IgD-negative memory B cell (primary cell): ENCODE data around the gene MOXD1. TPM values are rescaled to one million over a fixed set of nuclear protein-coding genes. Genes with fewer than 3 reads are reported as not detected.
"Not testable (repeated sequence)": the region's sequence is repeated elsewhere in the genome, so short reads cannot be mapped to it uniquely, and the experiment has no call there.

Experiments used
- H3K27ac Mint-ChIP-seq, 3 donors: one replicate each; pipeline ENCODE4 v1.8.0; 2020 to 2022; ENCODE audit warnings: mild to moderate bottlenecking in 3 of 3, mixed read lengths in 3 of 3, moderate library complexity in 1 of 3
- H3K27me3 Mint-ChIP-seq: one replicate; pipeline ENCODE4 v1.8.0; 2021; ENCODE audit warnings: mixed read lengths
- H3K36me3 Mint-ChIP-seq: one replicate; pipeline ENCODE4 v1.8.0; 2020; ENCODE audit warnings: mild to moderate bottlenecking, mixed read lengths
- H3K4me1 Mint-ChIP-seq, 3 donors: one replicate each; pipeline ENCODE4 v1.8.0; 2020 to 2022; ENCODE audit warnings: mixed read lengths in 3 of 3, mild to moderate bottlenecking in 1 of 3
- H3K4me3 Mint-ChIP-seq, 4 donors: one replicate each; pipeline ENCODE4 v1.8.0; 2020 to 2022; ENCODE audit warnings: mild to moderate bottlenecking in 4 of 4, mixed read lengths in 4 of 4, moderate library complexity in 3 of 4
- H3K9me3 Mint-ChIP-seq, 3 donors: one replicate each; pipeline ENCODE4 v1.8.0; 2020 to 2021; ENCODE audit warnings: mixed read lengths in 3 of 3, mild to moderate bottlenecking in 1 of 3
- polyA plus RNA-seq: library from polyadenylated mRNA; unstranded; fragments of 300-500 nt; fragmentation: Illumina TruSeq; gene quantifications from one replicate; pipeline ENCODE4 v1.2.3, GENCODE V29; 2021

Gene MOXD1
- polyA plus RNA-seq, 1 donor from 2014 or later, result 9.0 TPM

DNA sequence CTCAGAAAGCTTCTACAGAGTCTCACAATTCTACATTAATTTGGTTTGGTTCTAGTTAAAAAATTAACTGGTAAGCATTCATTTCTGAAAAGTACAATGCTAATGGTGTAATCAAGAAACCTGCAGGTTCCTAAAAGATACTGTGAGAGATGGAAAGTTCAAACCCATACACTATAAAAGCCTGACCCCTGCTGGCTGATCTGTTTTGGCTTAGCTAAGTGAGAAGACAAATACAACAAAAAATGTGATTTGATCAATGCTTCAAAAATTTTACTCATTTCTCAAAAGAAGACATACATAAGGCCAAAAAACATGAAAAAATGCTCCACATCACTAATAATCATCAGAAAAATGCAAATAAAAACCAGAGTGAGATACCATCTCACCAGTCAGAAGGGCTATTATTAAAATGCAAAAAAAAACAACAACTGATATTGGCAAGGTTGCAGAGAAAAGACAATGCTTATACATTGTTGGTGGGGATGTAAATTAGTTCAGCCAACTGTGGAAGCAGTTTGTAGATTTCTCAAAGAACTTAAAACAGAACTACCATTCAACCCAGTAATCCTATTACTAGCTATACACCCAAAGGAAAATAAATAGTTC lies 102.8 kb downstream of the MOXD1 start:
- Mint-ChIP-seq H3K4me3 (no peak overlapping the region), H3K4me1 (peaks cover 0 to 3% (median 0%) of the 10 kb centered on the region in 3 donors), H3K27me3 (no peaks in the 10 kb centered on the region), H3K36me3 (peaks cover 2% of the 10 kb centered on the region), H3K27ac (no peak overlapping the region), H3K9me3 (peaks cover 0 to 3% (median 0%) of the 10 kb centered on the region in 3 donors)

DNA sequence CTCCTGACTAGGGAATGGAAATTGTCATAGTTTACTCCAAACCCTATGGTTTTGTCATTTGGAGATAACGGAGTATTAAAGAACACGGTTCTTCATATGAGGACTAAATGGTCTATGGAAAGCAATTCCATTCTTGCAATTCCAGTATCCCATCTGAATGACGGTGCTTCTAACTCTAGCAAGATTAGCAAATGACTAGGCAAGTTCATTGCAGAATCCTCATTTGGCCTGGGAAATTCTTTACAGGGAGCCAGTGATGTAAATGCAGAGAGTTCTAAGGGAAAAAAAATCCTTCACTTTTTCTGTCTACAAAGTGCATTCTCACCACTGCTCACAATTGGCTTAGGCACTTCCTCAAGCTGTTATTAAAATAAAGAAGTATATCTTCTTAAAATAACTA lies 111.5 kb downstream of the MOXD1 start:
- Mint-ChIP-seq H3K27me3 (peaks cover 3% of the 10 kb centered on the region), H3K36me3 (no peaks in the 10 kb centered on the region), H3K9me3 (no peaks in the 10 kb centered on the region), H3K27ac (peak overlapping the region in 1 of 3 donors; percentile 88), H3K4me1 (peaks cover 4 to 11% (median 5%) of the 10 kb centered on the region in 3 donors), H3K4me3 (no peak overlapping the region)

DNA sequence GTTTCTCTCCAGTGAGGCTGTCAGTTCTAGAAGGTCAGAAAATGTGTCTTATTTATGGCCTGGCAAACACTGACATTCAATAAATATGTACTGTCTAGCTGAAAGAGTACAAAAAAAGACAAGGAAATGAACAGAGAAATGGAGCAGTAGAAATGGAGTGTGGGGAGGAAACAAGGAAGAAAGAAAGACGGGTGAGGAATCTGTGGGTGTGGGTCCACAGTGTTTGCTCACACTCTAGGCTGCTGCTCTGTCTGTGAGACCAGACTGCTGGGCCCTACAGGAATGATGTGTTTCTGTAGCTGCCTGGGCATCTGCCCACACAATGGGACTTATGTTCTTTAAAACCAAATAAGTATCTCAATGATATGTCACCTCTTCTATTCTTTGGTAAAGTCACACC lies 114.2 kb downstream of the MOXD1 start:
- H3K9me3 Mint-ChIP-seq, result no peaks in the 10 kb centered on the region
- H3K4me3 Mint-ChIP-seq, result no peak overlapping the region
- peaks cover 2% of the 10 kb centered on the region for H3K36me3 Mint-ChIP-seq
- H3K4me1 Mint-ChIP-seq, result peaks cover 4 to 11% (median 5%) of the 10 kb centered on the region in 3 donors
- peaks cover 3% of the 10 kb centered on the region for H3K27me3 Mint-ChIP-seq
- peak overlapping the region in 1 of 3 donors; percentile 64 for H3K27ac Mint-ChIP-seq

DNA sequence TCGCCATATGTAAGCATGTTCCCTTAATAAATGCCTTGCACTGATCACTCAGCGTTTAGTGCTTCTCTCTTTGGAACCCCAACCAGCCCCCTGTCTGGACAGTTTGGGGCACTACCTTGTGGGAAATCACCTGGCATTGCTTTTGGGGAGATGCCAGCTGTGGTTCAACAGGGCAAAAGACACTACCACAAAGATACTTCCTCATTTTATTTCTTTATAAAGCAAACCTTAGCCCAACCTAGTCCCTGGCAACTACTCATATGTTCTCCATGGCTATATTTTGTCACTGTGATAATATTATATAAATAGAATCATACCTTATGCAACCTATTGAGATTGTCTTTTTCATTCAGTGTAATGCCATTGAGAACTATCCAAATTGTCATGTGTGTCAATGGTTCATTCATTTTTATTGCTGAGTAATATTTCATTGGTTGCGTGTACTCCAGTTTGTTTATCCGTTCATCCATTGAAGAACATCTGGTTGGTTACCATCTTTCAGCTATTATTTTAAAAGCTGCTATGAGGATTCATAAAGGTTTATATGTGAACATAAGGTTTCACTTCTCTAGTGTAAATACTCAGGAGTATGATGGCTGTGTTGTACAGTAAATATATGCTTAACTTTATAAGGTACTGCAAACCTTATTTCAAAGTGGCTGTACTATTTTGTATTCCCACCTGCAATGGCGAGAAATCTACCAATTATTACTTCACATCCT lies 114.8 kb downstream of the MOXD1 start:
- peaks cover 3% of the 10 kb centered on the region for H3K27me3 Mint-ChIP-seq
- no peak overlapping the region for H3K27ac Mint-ChIP-seq
- peaks cover 2% of the 10 kb centered on the region for H3K36me3 Mint-ChIP-seq
- peak overlapping the region in 1 of 4 donors; percentile 65 for H3K4me3 Mint-ChIP-seq
- H3K9me3 Mint-ChIP-seq, result no peaks in the 10 kb centered on the region
- H3K4me1 Mint-ChIP-seq, result peaks cover 4 to 11% (median 5%) of the 10 kb centered on the region in 3 donors

DNA sequence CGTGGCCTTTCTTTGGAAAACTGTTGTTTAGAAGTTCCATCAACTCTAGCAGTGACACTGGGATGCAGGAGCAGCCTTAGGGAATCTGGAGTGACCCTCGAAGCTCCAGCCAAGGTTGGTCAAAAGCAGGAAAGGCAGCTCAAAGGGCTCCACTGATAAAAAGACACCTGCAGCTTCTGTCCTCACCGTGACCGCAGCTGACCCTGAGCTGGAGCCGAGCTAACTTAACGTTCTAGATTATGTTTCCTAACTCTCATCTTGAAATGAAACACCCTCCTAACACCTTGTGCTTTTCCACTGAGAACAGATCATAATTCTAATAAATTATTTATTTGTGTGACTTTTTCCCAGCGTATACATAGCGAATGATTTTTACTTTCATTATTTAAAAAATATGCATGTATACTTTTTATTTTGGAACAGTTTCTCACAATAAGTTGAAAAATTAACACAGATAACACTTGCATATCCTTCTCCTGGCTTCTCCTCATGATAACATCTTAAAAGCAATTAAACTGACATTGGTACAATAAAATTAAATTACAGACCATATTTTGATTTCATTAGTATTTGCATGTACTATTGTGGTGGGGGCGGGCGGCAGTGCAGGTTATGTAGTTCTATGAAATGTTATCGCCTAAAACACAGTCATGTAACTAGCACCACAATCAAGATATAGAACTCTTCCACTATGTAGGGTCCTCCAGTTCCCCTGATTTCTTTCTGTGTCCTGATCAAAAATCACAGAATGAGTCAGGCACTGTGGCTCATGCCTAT lies 116.1 kb downstream of the MOXD1 start:
- peak overlapping the region in 1 of 3 donors; percentile 46 for H3K27ac Mint-ChIP-seq
- H3K4me3 Mint-ChIP-seq, result no peak overlapping the region
- no peaks in the 10 kb centered on the region for H3K9me3 Mint-ChIP-seq
- peaks cover 3% of the 10 kb centered on the region for H3K27me3 Mint-ChIP-seq
- peaks cover 2% of the 10 kb centered on the region for H3K36me3 Mint-ChIP-seq
- H3K4me1 Mint-ChIP-seq, result peaks cover 5 to 11% (median 6%) of the 10 kb centered on the region in 3 donors

DNA sequence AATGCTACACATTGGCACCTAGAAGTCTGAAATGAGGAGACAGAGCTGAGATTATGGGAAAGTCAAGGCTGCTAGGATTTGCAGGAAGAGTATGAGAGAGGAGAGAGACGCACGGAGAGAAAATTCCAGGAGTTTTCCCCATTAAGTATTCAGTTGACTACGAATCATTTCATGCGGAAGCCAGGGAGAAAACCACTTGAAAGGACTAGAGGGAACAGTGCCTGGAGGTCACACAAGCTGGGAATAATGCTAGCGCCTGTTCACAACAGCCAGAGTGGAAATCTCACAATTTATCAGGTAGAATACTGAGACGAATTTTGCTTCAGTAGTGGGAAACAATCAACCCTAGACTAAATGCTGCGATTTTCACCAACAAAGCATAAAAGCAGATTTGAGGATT lies 118.6 kb downstream of the MOXD1 start:
- H3K36me3 Mint-ChIP-seq, result peaks cover 2% of the 10 kb centered on the region
- H3K9me3 Mint-ChIP-seq, result no peaks in the 10 kb centered on the region
- H3K4me1 Mint-ChIP-seq, result peaks cover 5 to 11% (median 6%) of the 10 kb centered on the region in 3 donors
- H3K27me3 Mint-ChIP-seq, result peaks cover 3% of the 10 kb centered on the region
- H3K4me3 Mint-ChIP-seq, result no peak overlapping the region
- no peak overlapping the region for H3K27ac Mint-ChIP-seq

DNA sequence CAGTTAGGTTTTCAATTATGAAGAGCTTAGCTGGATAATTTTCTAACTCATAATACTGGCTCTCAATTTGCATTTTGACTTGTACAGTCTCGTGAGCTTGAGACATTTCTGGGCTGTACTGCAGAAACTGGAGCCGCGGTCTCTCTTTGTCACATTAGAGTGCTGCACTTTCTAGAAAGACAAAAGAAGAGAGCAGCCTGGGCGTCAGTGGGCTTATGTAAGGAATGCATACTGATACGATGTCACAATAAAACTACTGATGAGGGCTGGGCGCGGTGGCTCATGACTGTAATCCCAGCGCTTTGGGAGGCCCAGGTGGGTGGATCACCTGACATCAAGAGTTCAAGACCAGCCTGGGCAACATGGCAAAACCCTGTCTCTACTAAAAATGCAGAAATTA lies 120.8 kb downstream of the MOXD1 start:
- Mint-ChIP-seq H3K27me3 (peaks cover 6% of the 10 kb centered on the region), H3K4me3 (no peak overlapping the region), H3K4me1 (peaks cover 0 to 2% (median 0%) of the 10 kb centered on the region in 3 donors), H3K9me3 (no peaks in the 10 kb centered on the region), H3K36me3 (peaks cover 2% of the 10 kb centered on the region), H3K27ac (no peak overlapping the region)

DNA sequence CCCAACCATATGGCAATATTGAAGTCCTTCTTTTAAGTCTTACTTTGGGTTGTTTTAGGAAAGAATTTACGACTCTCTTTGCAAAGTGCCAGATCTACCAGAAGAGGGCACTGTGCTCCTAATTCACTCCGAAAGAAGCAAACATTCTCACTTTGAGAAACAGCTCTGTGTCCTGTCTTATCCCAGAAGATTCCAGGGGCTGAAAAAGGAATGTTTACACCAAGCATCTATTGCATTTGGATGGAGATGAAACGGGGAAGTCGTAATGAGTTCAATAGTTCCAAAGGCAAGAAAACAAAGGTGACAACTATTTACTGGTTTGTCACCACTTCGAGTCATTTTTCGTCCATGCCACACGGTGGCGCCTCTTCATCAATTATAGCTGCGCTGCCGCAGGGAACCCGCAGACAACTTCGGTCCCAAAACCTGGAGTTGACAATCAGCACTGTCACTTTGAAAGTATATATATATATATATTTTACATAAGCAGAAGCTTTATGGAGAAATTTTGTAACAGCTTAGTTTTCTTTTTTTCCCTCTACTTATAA lies 121.6 kb downstream of the MOXD1 start:
- Mint-ChIP-seq H3K27me3 (peaks cover 7% of the 10 kb centered on the region), H3K4me3 (peak overlapping the region; percentile 2 to 91 (median 80)), H3K4me1 (peaks cover 0 to 2% (median 0%) of the 10 kb centered on the region in 3 donors), H3K36me3 (peaks cover 2% of the 10 kb centered on the region), H3K9me3 (no peaks in the 10 kb centered on the region), H3K27ac (no peak overlapping the region)

DNA sequence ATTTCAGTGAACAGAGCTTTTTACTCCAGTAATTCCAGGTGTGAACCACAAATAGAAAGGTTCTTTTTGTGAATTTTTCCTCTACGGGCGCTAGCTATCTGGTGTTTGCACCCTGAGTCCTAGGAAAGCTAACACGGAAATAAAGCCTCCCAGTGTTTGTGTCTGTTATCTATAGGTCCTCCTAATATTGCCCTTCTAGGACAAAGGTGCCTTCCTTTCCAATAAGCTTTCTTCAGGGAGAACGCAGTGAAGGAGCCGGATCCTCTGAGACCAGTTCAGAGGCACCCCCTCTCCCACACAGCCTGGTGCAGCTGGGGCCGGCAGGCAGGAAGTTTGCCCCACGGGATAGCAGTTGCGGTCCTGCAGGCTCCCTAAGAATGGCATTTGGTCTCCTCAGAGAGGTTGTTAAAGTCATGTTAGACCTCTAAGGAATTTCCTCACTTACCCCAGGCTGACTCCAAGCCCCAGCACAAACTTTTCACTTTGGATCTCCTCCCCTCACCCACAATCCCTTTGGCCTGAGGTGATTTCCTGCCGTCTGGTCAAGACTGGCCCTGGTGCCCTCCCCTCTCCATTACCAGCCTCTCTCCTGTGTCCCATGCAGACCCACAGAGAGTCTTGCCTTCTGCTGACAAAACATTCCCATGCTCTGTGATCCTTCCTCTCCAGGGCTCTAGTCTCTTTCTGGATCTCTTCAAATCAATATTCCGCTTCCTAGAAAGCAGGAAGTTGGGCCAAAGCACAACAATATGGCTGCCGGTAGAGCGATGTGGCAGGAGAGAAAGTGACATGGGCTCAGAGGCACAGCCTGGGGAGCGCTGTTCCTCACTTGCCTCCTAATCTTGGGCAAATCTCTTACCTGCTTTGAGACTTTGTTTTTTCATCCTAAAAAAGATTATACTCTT lies 126.0 kb downstream of the MOXD1 start:
- peaks cover 7% of the 10 kb centered on the region for H3K27me3 Mint-ChIP-seq
- H3K27ac Mint-ChIP-seq, result no peak overlapping the region
- peaks cover 5% of the 10 kb centered on the region for H3K36me3 Mint-ChIP-seq
- H3K4me3 Mint-ChIP-seq, result no peak overlapping the region
- H3K4me1 Mint-ChIP-seq, result peaks cover 3 to 11% (median 3%) of the 10 kb centered on the region in 3 donors
- H3K9me3 Mint-ChIP-seq, result no peaks in the 10 kb centered on the region

DNA sequence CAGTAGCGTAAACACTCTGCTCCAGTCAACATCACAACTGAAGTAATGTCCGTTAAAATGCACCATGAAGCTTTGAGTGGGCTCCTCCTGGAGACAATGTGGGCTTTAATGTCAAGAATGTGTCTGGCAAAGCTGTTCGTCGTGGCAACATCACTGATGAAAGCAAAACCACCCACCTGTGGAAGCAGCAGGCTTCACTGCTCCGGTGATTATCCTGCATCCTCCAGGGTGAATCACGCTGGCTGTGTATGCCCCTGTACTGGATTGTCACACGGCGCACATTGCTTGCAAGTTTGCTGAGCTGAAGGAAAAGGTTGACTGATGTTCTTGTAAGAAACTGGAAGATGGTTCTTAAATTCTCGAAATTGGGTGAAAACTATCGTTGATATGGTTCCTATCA lies 128.5 kb downstream of the MOXD1 start:
- peaks cover 13 to 36% (median 16%) of the 10 kb centered on the region in 3 donors for H3K4me1 Mint-ChIP-seq
- peaks cover 5% of the 10 kb centered on the region for H3K36me3 Mint-ChIP-seq
- H3K4me3 Mint-ChIP-seq, result no peak overlapping the region
- no peaks in the 10 kb centered on the region for H3K9me3 Mint-ChIP-seq
- H3K27ac Mint-ChIP-seq, result no peak overlapping the region
- peaks cover 7% of the 10 kb centered on the region for H3K27me3 Mint-ChIP-seq

DNA sequence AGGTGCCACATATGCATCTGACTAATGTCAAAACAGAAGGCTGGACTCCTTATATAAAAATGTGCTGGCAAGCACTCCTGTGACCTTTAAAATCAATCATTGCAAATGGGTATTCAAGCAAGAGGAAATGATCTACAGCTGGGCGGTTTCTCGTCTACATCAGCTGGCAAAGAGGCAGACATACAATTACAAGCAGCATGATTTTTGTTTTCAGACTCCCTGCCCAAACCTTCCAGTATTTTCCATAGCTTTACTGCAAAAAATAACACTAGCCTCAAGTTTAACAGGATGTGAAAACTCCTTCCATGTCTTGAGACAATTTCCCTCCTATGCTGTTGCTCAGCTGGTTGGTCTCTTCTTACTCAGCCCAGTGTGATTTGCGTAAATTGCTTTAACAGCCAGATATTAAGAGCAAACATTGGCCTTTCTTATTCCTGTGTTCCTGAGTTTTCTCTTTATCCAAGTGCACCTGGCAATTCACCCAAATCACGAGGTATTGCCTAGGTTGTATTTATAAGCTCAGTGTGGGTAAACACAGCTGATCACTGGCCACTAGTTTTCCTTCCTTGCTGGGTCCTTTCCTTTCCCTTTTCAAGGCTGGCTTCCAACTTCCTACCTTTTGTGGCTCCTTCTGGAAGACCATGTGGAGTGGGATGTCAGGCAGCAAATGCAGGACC lies 130.4 kb downstream of the MOXD1 start:
- peaks cover 15 to 43% (median 17%) of the 10 kb centered on the region in 3 donors for H3K4me1 Mint-ChIP-seq
- no peak overlapping the region for H3K27ac Mint-ChIP-seq
- peaks cover 5% of the 10 kb centered on the region for H3K27me3 Mint-ChIP-seq
- peaks cover 5% of the 10 kb centered on the region for H3K36me3 Mint-ChIP-seq
- no peak overlapping the region for H3K4me3 Mint-ChIP-seq
- no peaks in the 10 kb centered on the region for H3K9me3 Mint-ChIP-seq

DNA sequence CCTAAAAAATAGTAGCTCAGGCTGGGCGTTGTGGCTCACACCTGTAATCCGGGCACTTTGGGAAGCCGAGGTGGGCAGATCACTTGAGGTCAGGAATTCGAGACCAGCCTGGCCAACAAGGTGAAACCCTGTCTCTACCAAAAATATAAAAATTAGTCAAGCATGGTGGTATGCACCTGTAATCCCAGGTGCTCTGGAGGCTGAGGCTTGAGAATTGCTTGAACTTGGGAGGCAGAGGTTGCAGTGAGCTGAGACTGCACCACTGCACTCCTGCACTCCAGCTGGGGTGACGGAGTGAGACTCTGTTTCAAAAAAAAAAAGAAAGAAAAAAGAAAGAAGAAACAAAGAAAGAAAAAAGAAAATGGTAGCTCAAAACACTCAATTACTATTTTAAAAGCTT lies 132.6 kb downstream of the MOXD1 start:
- peak overlapping the region in 2 of 4 donors; percentile 39 to 83 for H3K4me3 Mint-ChIP-seq
- H3K36me3 Mint-ChIP-seq, H3K9me3 Mint-ChIP-seq, H3K27ac Mint-ChIP-seq, H3K27me3 Mint-ChIP-seq: not testable (repeated sequence)
- H3K4me1 Mint-ChIP-seq, result peaks cover 15 to 43% (median 17%) of the 10 kb centered on the region in 3 donors

DNA sequence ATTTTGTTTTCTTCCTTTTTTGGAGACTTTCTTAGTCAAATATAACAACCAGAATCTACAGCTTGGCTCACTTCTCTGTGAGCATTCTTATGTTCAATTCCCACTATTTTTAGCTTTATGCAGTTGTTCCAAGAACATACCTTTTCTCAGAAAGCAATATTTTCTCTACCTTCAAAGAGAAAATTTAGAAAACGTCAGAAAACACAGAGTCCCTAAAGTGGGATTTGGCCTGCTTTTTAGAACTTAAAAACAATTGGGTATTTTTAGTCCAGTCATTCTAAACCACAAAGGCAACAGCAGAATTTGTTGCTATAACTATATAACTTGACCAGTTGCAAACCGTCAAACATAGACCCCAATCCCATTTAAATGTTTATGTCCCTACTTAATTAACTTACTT lies 133.1 kb downstream of the MOXD1 start:
- peak overlapping the region in 1 of 4 donors; percentile 83 for H3K4me3 Mint-ChIP-seq
- H3K27ac Mint-ChIP-seq, result no peak overlapping the region
- H3K36me3 Mint-ChIP-seq, result peaks cover 5% of the 10 kb centered on the region
- H3K9me3 Mint-ChIP-seq, result no peaks in the 10 kb centered on the region
- H3K4me1 Mint-ChIP-seq, result peaks cover 15 to 43% (median 17%) of the 10 kb centered on the region in 3 donors
- H3K27me3 Mint-ChIP-seq, result no peaks in the 10 kb centered on the region
